ENCODE data around the gene POLD1. TPM values are rescaled to one million over a fixed set of nuclear protein-coding genes. Genes with fewer than 3 reads are reported as not detected.
A peak's percentile ranks its signal among the peaks of the same experiment; 100 is the strongest.

POLD1 gene
- total RNA-seq, 2 donors from 2014 or later: 12.8 to 39.5 TPM

DNA sequence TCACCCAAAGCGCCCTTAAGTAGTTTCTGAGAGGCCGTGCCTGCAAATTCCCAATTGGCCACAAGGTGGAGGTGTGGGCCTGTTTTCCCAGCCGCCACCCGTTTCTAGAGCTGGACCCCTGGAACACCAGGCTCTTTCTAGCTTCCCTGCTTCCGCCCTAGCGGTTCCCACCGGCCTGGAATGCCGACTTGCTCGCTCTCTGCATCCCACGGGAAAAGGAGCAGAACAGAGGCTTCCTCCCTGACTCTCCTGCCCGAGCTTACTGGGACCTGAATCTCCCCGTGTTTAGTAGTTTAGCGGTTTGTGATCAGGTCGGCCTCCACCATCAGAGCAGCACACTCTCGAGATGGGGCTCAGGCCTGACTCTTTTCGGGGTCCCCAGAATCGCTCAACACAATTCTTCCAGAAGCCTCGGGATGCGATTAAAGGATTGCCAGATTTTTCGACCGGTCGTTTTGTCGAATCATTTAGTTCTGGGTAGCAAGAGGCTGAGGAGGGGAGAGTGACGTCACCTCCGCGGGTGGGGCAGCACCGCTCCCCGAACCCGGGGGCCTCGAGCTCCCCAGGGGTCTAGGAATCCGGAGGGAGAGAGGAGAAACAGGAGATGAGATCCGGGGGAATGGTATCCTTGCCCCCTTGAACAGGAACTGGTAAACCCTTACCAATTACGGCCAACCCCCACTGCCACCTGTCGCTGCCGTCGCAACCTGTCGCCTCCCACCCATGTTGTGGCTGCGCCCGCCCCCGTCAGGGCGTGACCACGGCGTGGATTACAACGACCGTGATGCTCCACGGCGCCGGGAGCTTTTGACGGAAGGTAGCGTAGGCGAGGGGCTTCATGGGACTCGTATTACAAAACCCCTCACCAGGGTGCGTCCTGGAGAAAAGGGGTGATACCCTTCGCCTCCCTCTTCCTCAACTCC lies 26.7 kb upstream of the POLD1 start:
- Histone ChIP-seq H3K27ac (peak overlapping the region; percentile 92 to 95), H3K36me3 (no peaks in the 10 kb centered on the region), H3K9me3 (no peaks in the 10 kb centered on the region), H3K4me3 (peak overlapping the region; percentile 83), H3K27me3 (replicated peaks; ENCODE audit: insufficient read depth) (no peaks in the 10 kb centered on the region), H3K4me1 (ENCODE audit: control insufficient read depth in 1 of 2, low read depth in 2 of 2) (peaks cover 0 to 4% of the 10 kb centered on the region in 2 donors)
- ATAC-seq (ENCODE audit: insufficient number of reproducible peaks, low FRiP score, low read depth): peak; percentile 76
- peak; percentile 24 for DNase-seq (ENCODE audit: low spot score)
- TF ChIP-seq CTCF (IDR thresholded peaks at IDR 0.05): peak; percentile 89

GRCh38 chr19:50358483-50359327 lies 25.4 kb upstream of the POLD1 start:
- ATAC-seq (ENCODE audit: insufficient number of reproducible peaks, low FRiP score, low read depth) (no peak), DNase-seq (ENCODE audit: low spot score) (no peak)
- H3K4me1 ChIP-seq (ENCODE audit: control insufficient read depth in 1 of 2, low read depth in 2 of 2): peaks cover 0 to 4% of the 10 kb centered on the region in 2 donors
- H3K27me3 ChIP-seq (replicated peaks; ENCODE audit: insufficient read depth): no peaks in the 10 kb centered on the region
- H3K9me3 ChIP-seq: no peaks in the 10 kb centered on the region
- TF ChIP-seq CTCF (IDR thresholded peaks at IDR 0.05): no peak
- peak overlapping the region in 1 of 2 donors; percentile 95 for H3K27ac ChIP-seq
- no peaks in the 10 kb centered on the region for H3K36me3 ChIP-seq
- peak overlapping the region; percentile 83 for H3K4me3 ChIP-seq

- H3K9me3 ChIP-seq: no peaks in the 10 kb centered on the region
- no peak overlapping the region for H3K4me3 ChIP-seq
- no peak for TF ChIP-seq CTCF (IDR thresholded peaks at IDR 0.05)
- no peaks in the 10 kb centered on the region for H3K36me3 ChIP-seq
- DNase-seq (ENCODE audit: low spot score) (no peak), ATAC-seq (ENCODE audit: insufficient number of reproducible peaks, low FRiP score, low read depth) (no peak)
- no peaks in the 10 kb centered on the region for H3K27me3 ChIP-seq (replicated peaks; ENCODE audit: insufficient read depth)
- peaks cover 0 to 4% of the 10 kb centered on the region in 2 donors for H3K4me1 ChIP-seq (ENCODE audit: control insufficient read depth in 1 of 2, low read depth in 2 of 2)
- H3K27ac ChIP-seq: no peak overlapping the region
Measured at GRCh38 chr19:50359328-50359818, 24.8 kb upstream of the POLD1 start.

GRCh38 chr19:50361290-50362029 lies 22.7 kb upstream of the POLD1 start:
- Histone ChIP-seq H3K36me3 (no peaks in the 10 kb centered on the region), H3K4me1 (ENCODE audit: control insufficient read depth in 1 of 2, low read depth in 2 of 2) (peaks cover 0 to 4% of the 10 kb centered on the region in 2 donors), H3K27ac (no peak overlapping the region), H3K27me3 (replicated peaks; ENCODE audit: insufficient read depth) (no peaks in the 10 kb centered on the region), H3K4me3 (no peak overlapping the region), H3K9me3 (no peaks in the 10 kb centered on the region)
- ATAC-seq (ENCODE audit: insufficient number of reproducible peaks, low FRiP score, low read depth) (no peak), DNase-seq (ENCODE audit: low spot score) (no peak)
- TF ChIP-seq CTCF (IDR thresholded peaks at IDR 0.05): no peak

Data from thoracic aorta (tissue), 2 donors.